HG03135 (cell line): Measurements from ENCODE around the gene ATP6V0A4.
"Not testable (repeated sequence)": the region's sequence is repeated elsewhere in the genome, so short reads cannot be mapped to it uniquely, and the experiment has no call there.

Experiments used
- ATAC-seq: cut with Tn5 transposase; IDR thresholded peaks from one replicate; pipeline ENCODE4 v1.9.1; 2021; ENCODE audit warnings: mild to moderate bottlenecking, moderate library complexity; ENCODE audit not compliant: unreplicated experiment

The ATP6V0A4 gene

GRCh38 chr7:138804618-138805017, 6.6 kb upstream of the ATP6V0A4 start:
- no peak for ATAC-seq

GRCh38 chr7:138802706-138803105, 4.7 kb upstream of the ATP6V0A4 start:
- ATAC-seq: no peak

GRCh38 chr7:138801256-138801655, 3.3 kb upstream of the ATP6V0A4 start:
- ATAC-seq: no peak

DNA sequence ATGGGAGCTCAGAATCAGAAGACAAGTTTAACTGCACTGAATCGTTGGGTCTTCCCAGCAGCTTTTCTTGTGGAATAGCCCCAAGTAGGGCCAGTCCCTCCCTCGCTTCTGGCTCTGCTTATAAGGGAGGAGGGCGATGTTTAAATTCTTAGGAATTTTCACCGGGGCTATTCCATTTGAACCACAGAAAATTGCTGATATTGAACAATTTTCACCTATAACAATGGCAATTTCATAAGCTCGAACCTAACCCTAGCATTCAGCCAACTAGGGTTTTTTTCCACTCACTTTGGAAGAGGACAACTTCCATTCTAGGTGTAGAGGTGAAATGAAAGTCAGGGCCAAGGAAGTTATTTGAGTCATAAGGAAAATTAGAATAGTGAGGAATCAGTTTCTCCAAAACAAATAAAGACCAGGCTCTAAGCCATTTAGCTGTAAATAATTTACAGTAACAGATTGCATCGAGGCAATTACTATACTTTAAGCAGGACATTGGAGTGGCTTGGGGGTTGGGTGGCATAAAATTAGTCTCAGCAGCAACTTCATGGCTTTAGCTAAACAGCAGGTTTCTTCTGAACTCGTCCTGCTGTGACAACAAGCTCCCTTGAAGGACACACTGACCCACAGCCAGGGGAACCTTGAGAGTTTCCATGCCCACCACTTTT, 1.5 kb upstream of the ATP6V0A4 start:
- no peak for ATAC-seq

GRCh38 chr7:138798836-138799235, 840 bp upstream of the ATP6V0A4 start:
- ATAC-seq: no peak

GRCh38 chr7:138797046-138797445, 950 bp downstream of the ATP6V0A4 start:
- ATAC-seq: not testable (repeated sequence)

GRCh38 chr7:138796038-138796615, 1.9 kb downstream of the ATP6V0A4 start:
- ATAC-seq: no peak

DNA sequence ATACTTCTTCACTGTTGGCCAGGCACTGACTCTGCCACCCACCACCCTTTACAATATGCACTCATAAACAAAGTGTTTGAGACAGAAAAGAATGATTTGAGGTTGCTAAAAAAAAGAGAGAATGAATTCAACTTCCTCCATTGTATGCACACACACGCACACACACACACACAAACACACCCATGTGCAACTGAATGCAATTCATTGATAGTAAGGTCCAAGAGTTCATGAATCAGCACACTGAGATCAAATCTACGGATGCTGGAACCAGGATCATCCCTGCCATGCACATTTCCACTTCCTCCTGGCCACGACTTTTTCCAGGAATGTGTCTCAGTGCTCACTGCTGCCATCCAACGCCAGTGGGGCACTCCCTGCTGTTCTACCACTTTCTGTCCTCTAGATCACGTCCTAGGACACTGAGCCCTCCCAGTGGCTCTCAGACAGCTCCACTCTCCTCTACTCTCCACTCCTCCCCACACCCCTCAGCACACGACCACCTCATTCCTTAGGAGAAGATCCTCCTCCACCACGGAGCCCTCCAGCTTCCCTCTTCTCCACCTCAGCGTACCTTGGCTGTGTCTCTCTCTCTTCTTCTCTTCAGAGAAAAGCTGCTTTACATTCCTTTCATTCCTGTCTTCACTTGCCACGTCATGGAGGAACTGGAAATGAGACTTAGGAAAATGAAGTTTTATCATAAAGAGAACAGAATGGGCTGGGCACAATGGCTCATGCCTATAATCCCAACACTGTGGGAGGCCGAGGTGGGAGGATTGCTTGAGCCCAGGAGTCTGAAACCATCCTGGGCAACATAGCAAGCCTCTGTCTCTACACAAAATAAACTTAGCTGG, 12.2 kb downstream of the ATP6V0A4 start:
- ATAC-seq: no peak

GRCh38 chr7:138784692-138785091, 13.3 kb downstream of the ATP6V0A4 start:
- no peak for ATAC-seq

- ATAC-seq: no peak
Observed at GRCh38 chr7:138781004-138781403, 17.0 kb downstream of the ATP6V0A4 start.

GRCh38 chr7:138776166-138776833, 21.7 kb downstream of the ATP6V0A4 start:
- no peak for ATAC-seq

- no peak for ATAC-seq
Observed at GRCh38 chr7:138773817-138774216, 24.2 kb downstream of the ATP6V0A4 start.

DNA sequence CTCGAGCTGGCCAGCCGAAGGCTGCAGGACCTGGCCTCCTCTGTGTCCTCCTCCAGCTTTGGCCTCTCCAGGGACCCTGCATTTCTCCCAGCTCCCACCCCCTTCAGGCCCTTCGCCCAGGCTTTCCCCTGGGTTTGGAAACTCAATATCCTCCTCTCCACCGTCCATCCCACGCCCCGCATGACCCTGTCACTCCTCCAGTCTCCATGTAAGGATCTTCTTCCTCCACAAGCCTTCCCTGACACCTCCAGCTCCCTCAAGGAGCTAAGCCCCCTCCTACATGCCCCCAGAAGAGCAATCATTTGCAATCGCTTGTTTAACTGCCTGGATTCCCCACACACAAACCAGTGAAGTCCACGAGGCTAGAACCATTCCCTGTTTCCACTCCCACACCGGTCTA, 24.8 kb downstream of the ATP6V0A4 start:
- ATAC-seq: no peak

- no peak for ATAC-seq
Observed at GRCh38 chr7:138770904-138771303, 27.1 kb downstream of the ATP6V0A4 start.

DNA sequence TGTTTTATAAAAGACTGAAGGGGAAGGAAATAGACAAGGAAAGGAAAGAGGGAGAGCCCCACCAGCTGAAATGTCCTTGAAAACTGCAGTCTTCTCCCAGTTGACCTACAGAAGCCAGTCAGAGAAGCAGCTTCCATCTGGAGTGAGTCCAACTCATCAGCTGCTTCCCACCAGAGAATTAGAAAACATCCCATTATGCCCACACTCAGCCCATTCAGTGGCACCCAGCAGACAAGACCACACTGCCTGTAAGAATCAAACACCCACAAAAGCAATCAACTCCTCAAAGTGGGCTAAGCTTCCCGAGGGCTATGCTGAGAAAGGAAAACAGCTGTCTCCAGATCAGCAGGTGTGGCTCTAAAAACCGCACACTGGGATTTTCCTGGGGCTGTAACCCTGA, 29.8 kb downstream of the ATP6V0A4 start:
- no peak for ATAC-seq

GRCh38 chr7:138756591-138757242, 41.3 kb downstream of the ATP6V0A4 start:
- no peak for ATAC-seq

GRCh38 chr7:138755842-138756590, 42.0 kb downstream of the ATP6V0A4 start:
- ATAC-seq: no peak

DNA sequence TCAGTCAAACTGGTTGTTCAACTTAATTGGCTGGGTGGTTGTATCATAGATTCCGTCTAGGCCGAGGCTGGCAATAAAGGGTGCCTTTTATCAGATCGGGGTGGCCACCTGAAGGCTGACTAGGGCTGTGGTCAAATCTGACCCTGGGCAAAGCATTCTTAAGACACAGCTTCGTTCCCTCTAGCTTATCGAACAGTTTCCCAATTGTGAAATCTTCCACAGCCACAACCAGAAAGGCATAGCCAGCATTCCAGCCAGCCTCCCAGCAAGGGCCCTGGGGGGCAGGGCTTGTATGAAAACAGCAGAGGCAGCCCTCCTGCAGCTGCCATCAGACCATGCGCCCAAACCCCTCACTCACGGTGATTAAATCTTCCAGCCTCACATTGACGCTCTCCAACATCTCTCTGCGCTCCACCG, 42.7 kb downstream of the ATP6V0A4 start:
- no peak for ATAC-seq

GRCh38 chr7:138753610-138754009, 44.4 kb downstream of the ATP6V0A4 start:
- no peak for ATAC-seq

DNA sequence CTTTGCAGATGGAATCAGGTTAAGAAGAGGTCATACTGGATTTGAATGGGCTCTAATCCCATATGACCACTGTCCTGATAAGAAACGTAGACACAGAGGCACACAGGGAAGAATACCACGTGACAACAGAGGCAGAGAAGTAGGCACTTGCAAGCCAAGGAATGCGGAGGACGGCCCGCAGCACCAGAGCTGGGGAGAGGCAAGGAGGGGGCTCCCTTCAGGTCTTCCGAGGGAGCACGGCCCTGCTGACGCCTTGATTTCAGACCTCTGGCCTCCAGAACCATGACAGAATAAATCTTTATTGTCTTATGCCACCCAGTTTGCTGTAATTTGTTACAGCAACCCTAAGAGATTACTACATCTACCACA, 44.9 kb downstream of the ATP6V0A4 start:
- ATAC-seq: no peak
